Measurements from ENCODE around the gene RBM38. TPM values are rescaled to one million over a fixed set of nuclear protein-coding genes. Genes with fewer than 3 reads are reported as not detected.

RBM38 gene
- total and polyA plus RNA-seq, 12 donors: 3.0 to 30.9 (median 14.1) TPM

DNA sequence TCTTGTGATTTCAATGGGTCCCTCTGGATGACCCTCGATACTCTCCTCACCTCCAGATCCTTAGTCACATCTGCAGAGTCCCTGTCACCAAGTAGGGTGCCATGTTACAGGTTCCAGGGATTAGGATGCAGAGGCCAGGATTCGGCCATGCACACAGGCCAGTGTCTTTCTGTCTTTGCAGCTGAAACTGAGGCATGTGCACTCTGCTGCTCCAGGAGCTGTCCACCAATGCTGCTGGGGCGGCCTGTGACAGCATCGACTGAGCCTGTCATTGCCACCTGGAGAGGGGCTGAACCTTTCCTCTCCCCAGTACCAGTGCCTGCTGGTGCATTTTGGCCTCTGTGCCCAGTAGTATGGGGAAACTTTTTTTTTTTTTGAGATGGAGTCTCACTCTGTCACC lies 4.4 kb upstream of the RBM38 start:
- no peak overlapping the region for H3K4me3 ChIP-seq
- no peaks in the 10 kb centered on the region for H3K9me3 ChIP-seq (replicated peaks in 1 of 3)
- TF ChIP-seq CTCF (IDR thresholded peaks at IDR 0.05) (no peak), POLR2A (IDR thresholded peaks at IDR 0.05) (no peak)
- H3K27ac ChIP-seq: no peak overlapping the region
- DNase-seq: peak in 1 of 7 donors; percentile 11
- 92 to 99% (median 95%) methylated on average over 3 to 4 of the region's 4 CpGs for WGBS, 4 donors
- no peaks in the 10 kb centered on the region for H3K36me3 ChIP-seq (replicated peaks in 1 of 2)
- peaks cover 6 to 16% of the 10 kb centered on the region in 2 donors for H3K4me1 ChIP-seq (replicated peaks in 1 of 2)
- H3K27me3 ChIP-seq: no peaks in the 10 kb centered on the region
- intact Hi-C loops (cut with DNase I): loop anchor here in 1 of 2 donors (10.0 kb wide), 1 partner anchor 208 kb away; no protein-coding TSS in a partner anchor

- Histone ChIP-seq H3K36me3 (replicated peaks in 1 of 2) (no peaks in the 10 kb centered on the region), H3K9me3 (replicated peaks in 1 of 3) (no peaks in the 10 kb centered on the region), H3K27ac (no peak overlapping the region), H3K4me1 (replicated peaks in 1 of 2) (peaks cover 10 to 21% of the 10 kb centered on the region in 2 donors), H3K27me3 (no peaks in the 10 kb centered on the region), H3K4me3 (no peak overlapping the region)
- intact Hi-C loops (cut with DNase I): loop anchor here in 1 of 2 donors (10.0 kb wide), 1 partner anchor 207 kb away; no protein-coding TSS in a partner anchor
- TF ChIP-seq POLR2A (IDR thresholded peaks at IDR 0.05) (no peak), CTCF (IDR thresholded peaks at IDR 0.05) (no peak)
- WGBS, 4 donors: 91 to 96% (median 94%) methylated on average over 5 to 8 of the region's 8 CpGs
- peak in 1 of 7 donors; percentile 17 for DNase-seq
Observed at GRCh38 chr20:57387463-57387862, 3.7 kb upstream of the RBM38 start.

DNA sequence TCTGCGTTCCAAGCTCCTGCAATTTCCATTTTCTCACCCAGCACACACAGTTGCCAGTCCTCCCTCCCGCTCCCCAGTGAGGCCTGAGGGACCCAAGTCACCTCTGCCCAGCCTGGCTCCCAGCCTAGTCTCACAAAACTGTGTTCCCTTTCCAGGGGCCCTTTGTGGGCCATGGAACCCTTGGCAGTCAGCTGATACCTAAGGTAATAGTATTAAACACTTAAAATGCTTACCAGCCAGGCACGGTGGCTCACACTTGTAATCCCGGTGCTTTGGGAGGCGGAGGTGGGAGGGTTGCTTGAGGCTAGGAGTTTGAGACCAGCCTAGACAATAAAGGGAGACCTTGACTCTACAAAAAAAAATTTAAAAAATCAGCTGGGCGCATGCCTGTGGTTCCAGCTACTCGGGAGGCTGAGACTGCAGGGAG lies 3.2 kb upstream of the RBM38 start:
- Histone ChIP-seq H3K4me3 (no peak overlapping the region), H3K9me3 (replicated peaks in 1 of 3) (no peaks in the 10 kb centered on the region), H3K36me3 (replicated peaks in 1 of 2) (no peaks in the 10 kb centered on the region), H3K4me1 (replicated peaks in 1 of 2) (peaks cover 15 to 26% of the 10 kb centered on the region in 2 donors), H3K27me3 (no peaks in the 10 kb centered on the region), H3K27ac (no peak overlapping the region)
- intact Hi-C loops (cut with DNase I): loop anchor here in 1 of 2 donors (10.0 kb wide), 1 partner anchor 207 kb away; no protein-coding TSS in a partner anchor
- peak in 1 of 7 donors; percentile 12 for DNase-seq
- 83 to 91% (median 87%) methylated on average over 7 of the region's 7 CpGs for WGBS, 4 donors
- no peak for TF ChIP-seq CTCF (IDR thresholded peaks at IDR 0.05)

GRCh38 chr20:57388953-57389694 lies 2.1 kb upstream of the RBM38 start:
- WGBS, 4 donors: 3 to 23% (median 4%) methylated on average over 10 to 57 of the region's 57 CpGs
- H3K4me1 ChIP-seq (replicated peaks in 1 of 2): peaks cover 16 to 29% of the 10 kb centered on the region in 2 donors
- intact Hi-C loops (cut with DNase I): loop anchor here in 1 of 2 donors (10.0 kb wide), 1 partner anchor 206 kb away; no protein-coding TSS in a partner anchor

More at GRCh38 chr20:57388953-57389694, 2.1 kb upstream of the RBM38 start:
- no peaks in the 10 kb centered on the region for H3K27me3 ChIP-seq
- DNase-seq: peak; percentile 78 to 87 (median 84)
- H3K4me3 ChIP-seq: peak overlapping the region in 2 of 4 donors; percentile 22 to 60
- TF ChIP-seq CTCF (IDR thresholded peaks at IDR 0.05) (peak in 4 of 6 experiments; percentile 8 to 23 (median 12)), POLR2A (IDR thresholded peaks at IDR 0.05) (peak in 1 of 2 donors; percentile 22)
- peak overlapping the region in 3 of 5 donors; percentile 31 to 80 (median 33) for H3K27ac ChIP-seq
- no peaks in the 10 kb centered on the region for H3K36me3 ChIP-seq (replicated peaks in 1 of 2)
- H3K9me3 ChIP-seq (replicated peaks in 1 of 3): no peaks in the 10 kb centered on the region

All from adrenal gland (tissue), 12 donors.